ENCODE results near the gene WFIKKN2. TPM values are rescaled to one million over a fixed set of nuclear protein-coding genes. Genes with fewer than 3 reads are reported as not detected.

Gene WFIKKN2
- polyA plus RNA-seq, 1 of the 3 experiments (the other 2 are of a cell fraction), result not detected

- TF ChIP-seq EZH2phosphoT487 (IDR thresholded peaks at IDR 0.05; ENCODE audit: borderline replicate concordance, low read depth) (no peak), RXRA (IDR thresholded peaks at IDR 0.05; ENCODE audit: borderline replicate concordance, low read depth) (no peak), NFIC (IDR thresholded peaks at IDR 0.05; ENCODE audit: borderline replicate concordance) (no peak), ELF1 (IDR thresholded peaks at IDR 0.05) (no peak), FOXJ3 (CRISPR knock-in tag; IDR thresholded peaks at IDR 0.05) (no peak), PBX3 (IDR thresholded peaks at IDR 0.05) (no peak), MAX (IDR thresholded peaks at IDR 0.05; ENCODE audit: low read depth) (no peak)
These were observed 1.4 kb downstream of the WFIKKN2 start (continued) for GRCh38 chr17:50836826-50837225.

- Histone ChIP-seq H3K27me3 (ENCODE audit: insufficient read depth) (no peaks in the 10 kb centered on the region; the same call in 1 of the 2 replicates), H4K20me1 (ENCODE audit: insufficient read depth) (no peaks in the 10 kb centered on the region), H3K9ac (no peak overlapping the region), H3K27ac (ENCODE audit: low read depth in 2 of 2, low read length in 1 of 2) (no peak overlapping the region), H3F3A (replicated peaks; ENCODE audit: insufficient read depth) (no peaks in the 10 kb centered on the region), H3K4me1 (ENCODE audit: control insufficient read depth in 1 of 2, insufficient read depth in 2 of 2, low read depth in 1 of 2, low read length in 1 of 2) (peaks cover 0 to 12% of the 10 kb centered on the region in 2 experiments; a peak in 1 of 4 replicates), H3K79me2 (ENCODE audit: insufficient read depth) (no peaks in the 10 kb centered on the region), H2AFZ (ENCODE audit: low read depth) (no peak overlapping the region), H3K36me3 (replicated peaks in 1 of 2; ENCODE audit: control insufficient read depth in 1 of 2, insufficient read depth in 2 of 2, low read length in 1 of 2) (no peaks in the 10 kb centered on the region), H3K4me3 (ENCODE audit: low read depth in 2 of 2, low read length in 1 of 2) (no peak overlapping the region), H3K4me2 (no peak overlapping the region), H3K9me2 (no peaks in the 10 kb centered on the region), H3K9me3 (no peaks in the 10 kb centered on the region)
- CTCF ChIA-PET, result interaction anchor here (1.1 to 26.2 kb wide), 5 partner anchors 15 to 54 kb away, joined by 3 to 520 read pairs (median 7); no protein-coding TSS in a partner anchor
- 76% methylated on average over 7 of the region's 7 CpGs for WGBS (ENCODE audit: low lambda C conversion rate)
- DNase-seq, result no peak
- POLR2A ChIA-PET, result no interaction called here
- TF ChIP-seq MAX (IDR thresholded peaks at IDR 0.05; ENCODE audit: low read depth) (no peak), NRF1 (IDR thresholded peaks at IDR 0.05; ENCODE audit: low read depth, low read length) (no peak), TEAD4 (IDR thresholded peaks at IDR 0.05; ENCODE audit: borderline replicate concordance, insufficient read depth) (no peak), RXRA (IDR thresholded peaks at IDR 0.05; ENCODE audit: borderline replicate concordance, low read depth) (no peak), RCOR1 (IDR thresholded peaks at IDR 0.05; ENCODE audit: low read length) (no peak), CHD2 (IDR thresholded peaks at IDR 0.05; ENCODE audit: low read length, partially characterized antibody) (no peak), NFIC (IDR thresholded peaks at IDR 0.05; ENCODE audit: borderline replicate concordance) (no peak), RAD21 (IDR thresholded peaks at IDR 0.05; ENCODE audit: low read length) (no peak), GABPA (IDR thresholded peaks at IDR 0.05; ENCODE audit: low read depth) (no peak), SIN3A (IDR thresholded peaks at IDR 0.05; ENCODE audit: borderline replicate concordance, low read depth, low read length) (no peak), RFX5 (IDR thresholded peaks at IDR 0.05; ENCODE audit: low read length) (no peak), YY1 (IDR thresholded peaks at IDR 0.05; ENCODE audit: low read depth) (no peak), EZH2phosphoT487 (IDR thresholded peaks at IDR 0.05; ENCODE audit: borderline replicate concordance, low read depth) (no peak)
These were observed 2.0 kb downstream of the WFIKKN2 start for GRCh38 chr17:50837286-50837979.
